PC-3 (cell line): ENCODE results near the gene RSBN1L.
"Not testable (repeated sequence)": the region's sequence is repeated elsewhere in the genome, so short reads cannot be mapped to it uniquely, and the experiment has no call there.

Experiments used
- CTCF ChIP-seq: fragments of 300-600 bp; sonication (generic); conservative IDR thresholded peaks from 2 replicates; pipeline ENCODE4 v1.5.1; 2017; ENCODE audit warnings: antibody characterized with exemption, low read depth, mild to moderate bottlenecking, low read length
- EZH2 ChIP-seq: fragments of 300-600 bp; sonication (generic); IDR thresholded peaks from one replicate; pipeline ENCODE4 v1.6.1; 2017; ENCODE audit warnings: antibody characterized with exemption, mild to moderate bottlenecking, low read length; ENCODE audit not compliant: unreplicated experiment
- EZH2phosphoT487 ChIP-seq: fragments of 300-600 bp; sonication (generic); IDR thresholded peaks from 2 replicates; pipeline ENCODE4 v1.6.1; 2018; ENCODE audit warnings: mild to moderate bottlenecking, antibody characterized with exemption, low read length, borderline replicate concordance

- not testable (repeated sequence) for TF ChIP-seq CTCF, EZH2phosphoT487, EZH2
Observed at GRCh38 chr7:77717566-77717965, 21.3 kb downstream of the RSBN1L start.
